ENCODE data around the gene USHBP1.

The USHBP1 gene

DNA sequence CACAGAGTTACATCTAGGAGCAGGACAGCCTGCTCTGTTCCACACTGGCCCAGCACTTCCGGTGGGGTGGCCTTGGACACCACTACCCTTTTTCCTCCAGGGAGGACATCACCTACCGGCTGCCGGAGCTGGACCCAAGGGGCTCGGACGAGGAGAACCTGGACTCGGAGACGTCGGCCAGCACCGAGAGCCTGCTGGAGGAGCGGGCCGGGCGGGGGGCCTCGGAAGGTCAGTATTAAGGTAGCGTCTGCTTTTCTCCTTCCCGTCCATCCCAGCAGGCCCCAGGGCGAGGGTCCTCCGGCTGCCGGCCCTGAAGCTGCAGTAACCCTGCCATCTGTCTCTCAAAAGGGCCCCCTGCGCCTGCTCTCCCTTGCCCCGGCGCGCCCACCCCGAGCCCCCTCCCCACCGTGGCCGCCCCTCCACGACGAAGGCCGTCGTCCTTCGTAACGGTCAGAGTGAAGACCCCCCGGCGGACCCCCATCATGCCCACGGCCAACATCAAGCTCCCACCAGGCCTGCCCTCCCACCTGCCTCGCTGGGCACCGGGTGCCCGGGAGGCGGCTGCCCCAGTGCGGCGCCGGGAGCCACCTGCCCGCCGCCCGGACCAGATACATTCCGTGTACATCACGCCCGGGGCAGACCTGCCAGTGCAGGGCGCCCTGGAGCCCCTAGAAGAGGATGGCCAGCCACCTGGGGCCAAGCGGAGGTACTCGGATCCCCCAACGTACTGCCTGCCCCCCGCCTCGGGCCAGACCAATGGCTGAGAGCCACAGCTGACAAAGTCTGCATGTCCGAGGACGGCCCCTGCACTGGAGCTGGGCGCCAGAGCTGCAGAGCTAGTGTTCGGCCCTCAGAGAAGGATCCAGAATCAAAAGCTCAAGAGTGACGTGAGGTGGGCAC lies 52.7 kb downstream of the USHBP1 start:
- DNase-seq (ENCODE audit: low read depth, low spot score) = no peak

DNA sequence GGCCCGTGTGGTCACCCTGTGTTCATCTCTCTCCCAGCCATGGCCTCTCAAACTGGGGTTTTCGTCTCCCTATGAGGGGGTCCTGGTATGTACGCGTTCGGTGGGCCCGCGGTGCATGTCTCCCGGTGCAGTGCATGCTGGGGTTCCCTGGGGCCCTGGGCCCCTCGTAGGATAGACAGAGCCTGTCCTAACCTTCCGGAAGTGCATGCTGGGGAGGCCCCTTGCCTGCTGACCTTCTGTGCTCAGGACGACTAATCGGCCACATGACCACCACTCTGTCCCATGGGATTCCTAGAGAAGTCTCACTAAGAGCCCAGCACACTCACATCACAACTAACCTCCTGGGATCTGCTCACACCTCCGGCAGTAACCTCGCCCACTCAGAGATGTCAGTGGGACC lies 54.2 kb downstream of the USHBP1 start:
- no peak for DNase-seq (ENCODE audit: low read depth, low spot score)

DNA sequence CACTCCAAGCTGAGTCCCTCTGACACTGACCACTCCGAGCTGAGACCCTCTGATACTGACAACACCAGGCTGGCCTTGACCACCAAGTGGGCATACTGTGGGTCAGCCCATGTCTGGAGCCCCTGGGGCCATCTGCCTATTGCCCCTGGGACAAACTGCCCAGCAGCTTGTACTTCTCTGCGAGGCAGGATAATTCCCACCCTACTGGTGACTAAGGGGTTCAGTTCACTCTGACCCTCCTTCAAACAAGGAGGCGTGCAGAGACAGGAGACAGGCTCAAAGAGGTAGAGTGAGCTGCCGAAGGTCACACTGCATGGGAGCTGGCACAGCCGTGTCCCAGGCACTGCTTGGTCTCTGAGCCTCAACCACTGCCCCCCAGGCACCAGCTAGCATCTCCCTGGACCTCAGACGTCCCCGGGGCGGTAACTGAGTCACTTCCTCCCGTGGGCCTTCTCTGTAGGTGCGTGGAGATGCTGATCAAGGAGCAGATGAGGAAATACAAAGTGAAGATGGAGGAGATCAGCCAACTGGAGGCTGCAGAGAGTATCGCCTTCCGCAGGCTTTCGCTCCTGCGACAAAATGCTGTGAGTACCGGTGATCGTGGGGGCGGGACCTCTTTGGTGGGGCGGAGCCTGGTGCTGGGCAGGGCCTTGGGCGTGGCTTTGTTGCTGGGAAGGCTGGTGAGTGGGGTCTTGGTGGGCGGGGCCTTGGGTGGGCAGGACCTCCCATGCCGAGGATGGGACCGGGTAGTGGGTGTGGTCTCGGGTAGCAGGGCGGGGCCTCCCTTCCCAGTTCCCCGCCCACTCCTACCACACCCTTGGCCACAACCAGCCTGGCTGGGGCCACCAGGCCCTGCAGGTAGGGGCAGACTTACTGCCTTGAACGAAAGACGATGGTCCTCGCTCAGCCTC lies 55.2 kb downstream of the USHBP1 start:
- DNase-seq (ENCODE audit: low read depth, low spot score) = no peak

DNA sequence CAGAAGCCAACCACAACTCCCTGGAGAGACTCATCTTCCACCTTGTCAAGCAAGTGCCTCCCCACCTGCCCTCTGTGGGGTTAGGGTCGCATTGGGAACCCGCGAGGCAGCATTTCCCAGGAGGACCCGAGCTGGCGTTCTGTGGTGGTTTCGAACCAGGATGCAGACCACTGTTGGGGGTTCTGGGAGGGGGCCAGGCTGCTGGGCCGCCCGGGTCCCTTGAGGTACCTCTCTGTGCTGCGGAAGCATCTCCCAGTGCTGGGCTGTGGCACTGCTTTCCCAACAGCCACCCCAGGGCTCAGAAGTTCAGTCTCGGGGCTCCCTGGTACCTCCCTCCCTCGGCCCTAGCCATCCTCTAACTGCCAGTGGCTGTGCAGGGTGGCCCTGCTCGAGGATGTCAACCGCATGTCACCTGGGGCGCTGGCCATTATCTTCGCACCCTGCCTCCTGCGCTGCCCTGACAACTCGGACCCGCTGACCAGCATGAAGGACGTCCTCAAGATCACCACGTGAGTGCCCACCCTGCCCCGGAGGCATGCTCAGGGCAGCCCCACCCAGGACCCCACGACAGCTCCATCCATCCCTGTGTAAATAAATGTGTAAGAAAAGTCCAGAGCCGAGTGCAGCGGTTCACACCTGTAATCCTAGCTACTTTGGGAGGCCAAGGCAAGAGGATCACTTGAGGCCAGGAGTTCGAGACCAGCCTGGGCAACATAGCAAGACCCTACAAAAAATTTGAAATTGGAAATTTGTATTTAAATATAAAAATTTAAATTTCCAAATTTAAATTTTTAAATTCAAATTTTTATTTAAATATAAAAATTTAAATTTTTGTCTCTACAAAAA lies 57.6 kb downstream of the USHBP1 start:
- no peak for DNase-seq (ENCODE audit: low read depth, low spot score)

DNA sequence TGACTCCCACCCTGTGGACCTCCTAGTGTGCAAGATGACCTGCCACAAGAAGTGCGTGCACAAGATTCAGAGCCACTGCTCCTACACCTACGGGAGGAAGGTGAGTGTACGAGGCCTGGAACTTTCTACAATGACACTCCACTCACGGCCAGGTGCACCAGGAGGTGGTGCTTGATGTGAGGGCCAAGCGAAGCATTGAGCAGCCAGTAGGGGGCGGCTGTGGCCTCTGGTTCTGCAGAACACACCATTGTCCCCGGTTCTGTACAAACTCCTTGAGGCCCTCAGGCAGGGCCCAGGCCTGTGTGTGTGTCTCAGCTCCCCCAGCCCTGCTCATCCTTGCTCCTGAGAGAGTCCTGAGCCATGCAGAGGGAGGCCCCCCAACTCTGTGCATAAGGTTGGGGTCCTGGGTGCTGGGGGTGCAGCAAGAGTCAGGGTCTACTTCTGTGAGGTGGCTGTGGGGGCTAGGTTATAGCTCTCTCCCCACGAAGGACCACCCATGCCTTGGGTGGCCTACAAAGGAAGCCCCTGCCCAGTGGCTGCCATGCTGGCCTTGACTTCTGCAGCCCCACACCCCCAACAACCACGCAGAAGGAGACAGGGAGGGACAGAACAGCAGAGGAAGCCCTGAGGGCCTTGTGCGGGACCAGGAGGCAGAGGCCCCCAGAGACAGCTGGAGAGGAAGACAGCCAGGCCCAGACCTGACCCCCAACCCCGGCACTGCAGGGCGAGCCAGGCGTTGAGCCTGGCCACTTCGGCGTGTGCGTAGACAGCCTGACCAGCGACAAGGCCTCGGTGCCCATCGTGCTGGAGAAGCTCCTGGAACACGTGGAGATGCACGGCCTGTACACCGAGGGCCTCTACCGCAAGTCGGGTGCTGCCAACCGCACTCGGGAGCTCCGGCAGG lies 59.1 kb downstream of the USHBP1 start:
- DNase-seq (ENCODE audit: low read depth, low spot score) = no peak

DNA sequence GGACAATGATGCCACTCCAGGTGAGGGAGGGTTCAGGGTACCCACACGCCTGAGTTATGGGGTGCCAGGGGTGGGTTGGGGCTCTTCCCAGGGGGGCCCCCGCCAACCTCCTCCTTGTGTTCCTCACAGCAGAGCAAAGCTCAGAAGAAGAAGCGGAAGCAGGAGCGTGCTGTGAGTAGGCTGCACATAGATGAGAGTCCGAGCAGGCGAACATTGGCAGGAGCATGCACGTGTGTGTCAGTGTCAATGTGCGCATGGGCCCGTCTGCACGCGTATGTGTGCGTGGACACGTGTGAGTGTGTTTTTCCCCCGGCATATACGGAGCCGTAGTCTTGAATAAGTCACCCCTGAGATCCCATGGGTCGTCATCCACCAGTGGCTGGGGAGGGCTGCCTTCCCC lies 61.8 kb downstream of the USHBP1 start:
- no peak for DNase-seq (ENCODE audit: low read depth, low spot score)

DNA sequence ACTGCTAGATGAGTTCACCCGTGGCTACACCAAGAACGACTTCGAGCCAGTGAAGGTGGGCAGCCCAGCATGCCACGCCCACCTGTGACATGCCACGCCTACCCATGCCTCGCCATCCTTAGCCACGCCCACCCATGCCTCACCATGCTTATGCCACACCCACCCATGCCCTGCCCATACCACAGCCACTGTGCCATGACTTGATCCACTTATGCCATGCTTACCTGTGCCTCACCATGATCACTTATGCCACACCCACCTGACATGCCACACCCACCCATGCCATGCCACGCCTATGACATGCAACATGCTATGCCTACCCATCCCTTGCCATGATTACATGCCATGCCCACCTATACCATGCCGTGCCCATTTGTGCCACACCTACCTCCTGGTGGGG lies 62.3 kb downstream of the USHBP1 start:
- DNase-seq (ENCODE audit: low read depth, low spot score) = no peak

DNA sequence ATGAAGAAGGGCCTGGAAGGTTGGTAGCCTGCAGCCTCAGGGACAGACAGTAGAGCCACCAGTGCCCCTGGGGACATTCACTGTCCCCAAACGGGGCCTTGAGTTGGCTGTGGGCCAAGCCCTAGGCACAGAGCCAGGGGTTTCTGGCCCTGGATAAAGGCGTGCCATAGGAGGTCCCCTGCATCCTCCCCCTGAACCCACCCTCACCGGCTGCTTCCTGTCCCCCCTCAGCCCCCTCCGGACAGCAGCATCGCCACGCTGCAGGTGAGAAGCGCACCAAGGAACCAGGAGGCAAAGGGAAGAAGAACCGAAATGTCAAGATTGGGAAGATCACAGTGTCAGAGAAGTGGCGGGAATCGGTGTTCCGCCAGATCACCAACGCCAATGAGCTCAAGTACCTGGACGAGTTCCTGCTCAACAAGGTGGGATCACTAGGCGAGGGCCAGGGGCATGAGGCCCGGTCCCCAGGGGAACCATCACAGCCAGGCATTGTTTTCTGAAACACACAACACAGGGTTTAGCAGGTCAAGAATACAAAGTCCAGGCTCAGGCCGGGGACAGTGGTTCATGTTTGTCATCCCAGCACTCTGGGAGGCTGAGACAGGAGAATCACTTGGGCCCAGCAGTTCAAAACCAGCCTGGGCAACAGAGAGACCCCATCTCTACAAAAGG lies 64.0 kb downstream of the USHBP1 start:
- DNase-seq (ENCODE audit: low read depth, low spot score) = no peak
